ENCODE results near the gene SULT1B1. TPM values are rescaled to one million over a fixed set of nuclear protein-coding genes. Genes with fewer than 3 reads are reported as not detected.

The SULT1B1 gene
- 0.11 and 0.13 TPM in 2 replicates for total RNA-seq (2014; rRNA removed; shearing (Covaris generic))

DNA sequence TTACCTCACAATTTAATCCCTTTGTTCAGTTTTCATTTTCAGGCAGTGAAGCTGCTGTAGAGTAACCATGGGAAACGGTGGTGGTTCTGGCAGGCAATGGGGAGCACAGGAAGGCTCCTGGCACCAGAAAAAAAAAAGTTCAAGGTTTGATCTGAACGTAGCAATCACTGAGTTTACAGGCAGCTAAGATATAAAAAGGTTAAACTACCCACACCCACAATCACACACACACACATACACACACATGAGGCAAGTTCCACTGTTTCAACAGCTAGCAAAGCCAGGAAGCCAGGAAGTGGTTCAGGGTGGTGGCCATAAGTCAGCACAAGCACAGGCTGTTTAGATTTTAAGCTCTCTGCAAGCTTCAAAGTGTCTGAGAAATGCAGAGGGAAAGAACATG is at the start of gene SULT1B1:
Gene SULT1B1 (minus strand): TSS at position 166 of the 400 bp plus-strand sequence. CDS start 5,403 bp downstream, outside the sequence.

Other genes starting within 250 kb of the SULT1B1 start
- gene UGT2A2, start 121.0 kb downstream of the SULT1B1 start, total RNA-seq (2014; rRNA removed; shearing (Covaris generic)), result not detected in 2 replicates
- not detected in 2 replicates for gene UGT2A1, start 107.4 kb downstream of the SULT1B1 start, total RNA-seq (2014; rRNA removed; shearing (Covaris generic))
- gene SULT1E1, start 99.5 kb upstream of the SULT1B1 start, total RNA-seq (2014; rRNA removed; shearing (Covaris generic)), result not detected in 2 replicates
- gene CSN1S1, start 170.4 kb upstream of the SULT1B1 start, total RNA-seq (2014; rRNA removed; shearing (Covaris generic)), result not detected in 2 replicates
- not detected in 2 replicates for gene CSN2, start 205.1 kb upstream of the SULT1B1 start, total RNA-seq (2014; rRNA removed; shearing (Covaris generic))
- not detected in 2 replicates for gene STATH, start 235.3 kb upstream of the SULT1B1 start, total RNA-seq (2014; rRNA removed; shearing (Covaris generic))

Measured in A375 (cell line).